WERI-Rb-1 (cell line): Measurements from ENCODE around the gene PHF11.

Experiments used
- DNase-seq: peaks from one replicate; pipeline ENCODE4 v3.0.0-alpha.2; 2020
- H3K27ac ChIP-seq: fragments of 250-450 bp; sonication (Bioruptor Pico); 2 replicates; pipeline ENCODE4 v1.5.1; 2020; ENCODE audit warnings: mild to moderate bottlenecking, moderate library complexity
- H3K27me3 ChIP-seq: fragments of 250-450 bp; sonication (Bioruptor Pico); 2 replicates; pipeline ENCODE4 v1.5.1; 2021; ENCODE audit warnings: mild to moderate bottlenecking, low read depth, moderate library complexity; ENCODE audit not compliant: insufficient read depth, severe bottlenecking
- H3K36me3 ChIP-seq: fragments of 250-450 bp; sonication (Bioruptor Pico); 2 replicates; pipeline ENCODE4 v1.5.1; 2020; ENCODE audit warnings: mild to moderate bottlenecking, moderate library complexity
- H3K4me3 ChIP-seq: 2 replicates; pipeline ENCODE4 v1.5.1; 2011; ENCODE audit warnings: low read depth, mild to moderate bottlenecking, control low read depth, low read length
- H3K9me3 ChIP-seq: fragments of 250-450 bp; sonication (Bioruptor Pico); 2 replicates; pipeline ENCODE4 v1.5.1; 2021; ENCODE audit warnings: mild to moderate bottlenecking, moderate library complexity; ENCODE audit not compliant: severe bottlenecking
- TF ChIP-seq, protein P1 (sequence below): IDR thresholded peaks from 2 replicates; pipeline ENCODE4 v1.5.1; 2011; ENCODE audit warnings: low read depth, mild to moderate bottlenecking, control low read depth, inconsistent platforms, low read length

Gene PHF11

GRCh38 chr13:49499889-49500660, 4.3 kb downstream of the PHF11 start:
- TF ChIP-seq, protein P1, sequence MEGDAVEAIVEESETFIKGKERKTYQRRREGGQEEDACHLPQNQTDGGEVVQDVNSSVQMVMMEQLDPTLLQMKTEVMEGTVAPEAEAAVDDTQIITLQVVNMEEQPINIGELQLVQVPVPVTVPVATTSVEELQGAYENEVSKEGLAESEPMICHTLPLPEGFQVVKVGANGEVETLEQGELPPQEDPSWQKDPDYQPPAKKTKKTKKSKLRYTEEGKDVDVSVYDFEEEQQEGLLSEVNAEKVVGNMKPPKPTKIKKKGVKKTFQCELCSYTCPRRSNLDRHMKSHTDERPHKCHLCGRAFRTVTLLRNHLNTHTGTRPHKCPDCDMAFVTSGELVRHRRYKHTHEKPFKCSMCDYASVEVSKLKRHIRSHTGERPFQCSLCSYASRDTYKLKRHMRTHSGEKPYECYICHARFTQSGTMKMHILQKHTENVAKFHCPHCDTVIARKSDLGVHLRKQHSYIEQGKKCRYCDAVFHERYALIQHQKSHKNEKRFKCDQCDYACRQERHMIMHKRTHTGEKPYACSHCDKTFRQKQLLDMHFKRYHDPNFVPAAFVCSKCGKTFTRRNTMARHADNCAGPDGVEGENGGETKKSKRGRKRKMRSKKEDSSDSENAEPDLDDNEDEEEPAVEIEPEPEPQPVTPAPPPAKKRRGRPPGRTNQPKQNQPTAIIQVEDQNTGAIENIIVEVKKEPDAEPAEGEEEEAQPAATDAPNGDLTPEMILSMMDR: no peak
- Histone ChIP-seq H3K4me3 (no peak overlapping the region), H3K27me3 (no peaks in the 10 kb centered on the region), H3K36me3 (no peaks in the 10 kb centered on the region), H3K9me3 (no peaks in the 10 kb centered on the region), H3K27ac (no peak overlapping the region)
- no peak for DNase-seq

DNA sequence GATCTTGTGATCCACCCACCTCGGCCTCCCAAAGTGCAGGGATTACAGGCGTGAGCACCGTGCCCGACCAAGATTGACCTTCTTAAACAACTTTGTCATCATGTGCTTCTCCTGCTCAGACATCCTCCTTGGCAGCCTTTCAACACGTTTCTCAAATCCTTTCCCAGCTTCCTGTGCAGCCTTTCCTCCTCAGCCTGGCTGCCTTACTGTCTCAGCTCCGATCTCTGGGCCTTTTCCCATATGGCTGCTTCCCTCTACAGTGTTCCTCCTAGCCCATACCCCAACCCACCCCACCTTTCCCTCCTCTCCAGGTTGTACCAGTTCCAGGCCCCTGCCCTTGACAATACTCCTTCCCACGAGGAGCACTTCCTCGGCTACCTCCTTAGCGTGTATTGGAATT, 7.2 kb downstream of the PHF11 start:
- no peaks in the 10 kb centered on the region for H3K9me3 ChIP-seq
- no peaks in the 10 kb centered on the region for H3K27me3 ChIP-seq
- H3K36me3 ChIP-seq: no peaks in the 10 kb centered on the region
- H3K4me3 ChIP-seq: no peak overlapping the region
- DNase-seq: no peak
- H3K27ac ChIP-seq: no peak overlapping the region
- TF ChIP-seq, protein P1: no peak

DNA sequence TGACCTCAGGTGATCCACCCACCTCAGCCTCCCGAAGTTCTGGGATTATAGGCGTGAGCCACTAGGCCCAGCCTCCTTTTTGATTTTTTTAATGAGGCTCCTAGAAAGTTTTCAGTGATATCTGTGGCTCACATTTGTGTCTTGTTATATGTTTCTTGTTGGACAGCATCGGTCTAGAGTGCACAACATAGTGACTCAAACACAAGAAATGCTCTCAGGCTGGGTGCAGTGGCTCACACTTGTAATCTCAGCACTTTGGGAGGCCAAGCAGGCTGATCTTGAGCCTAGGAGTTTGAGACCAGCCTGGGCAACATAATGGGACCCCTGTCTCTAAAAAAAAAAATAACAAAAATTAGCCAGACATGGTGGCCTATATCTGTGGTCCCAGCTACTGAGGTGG, 8.2 kb downstream of the PHF11 start:
- H3K36me3 ChIP-seq: no peaks in the 10 kb centered on the region

GRCh38 chr13:49512578-49512977, 16.8 kb downstream of the PHF11 start:
- H3K9me3 ChIP-seq: no peaks in the 10 kb centered on the region
- H3K36me3 ChIP-seq: no peaks in the 10 kb centered on the region
- TF ChIP-seq, protein P1: no peak

More for the DNA sequence above, 8.2 kb downstream of the PHF11 start:
- Histone ChIP-seq H3K27ac (no peak overlapping the region), H3K27me3 (no peaks in the 10 kb centered on the region), H3K4me3 (no peak overlapping the region), H3K9me3 (no peaks in the 10 kb centered on the region)
- no peak for DNase-seq
- TF ChIP-seq, protein P1: no peak

DNA sequence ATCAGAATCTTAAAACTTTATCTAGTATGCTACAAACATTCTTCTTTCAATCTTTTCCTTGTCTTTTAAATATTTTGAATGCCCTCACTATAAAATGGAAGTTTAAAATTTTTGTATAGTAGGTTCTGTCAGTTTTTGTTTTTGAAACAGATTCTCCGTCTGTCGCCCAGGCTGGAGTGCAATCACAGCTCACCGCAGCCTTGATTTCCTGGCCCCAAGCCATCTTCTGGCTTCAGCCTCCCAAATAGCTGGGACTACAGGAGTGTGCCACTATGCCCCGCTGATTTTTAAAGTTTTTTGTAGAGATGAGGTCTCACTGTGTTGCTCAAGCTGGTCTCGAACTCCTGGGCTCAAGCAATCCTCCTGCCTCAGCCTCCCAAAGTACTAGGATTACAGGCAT, 20.7 kb downstream of the PHF11 start:
- no peaks in the 10 kb centered on the region for H3K9me3 ChIP-seq
- TF ChIP-seq, protein P1: no peak
- no peak for DNase-seq
- no peak overlapping the region for H3K27ac ChIP-seq
- H3K36me3 ChIP-seq: no peaks in the 10 kb centered on the region
- H3K4me3 ChIP-seq: no peak overlapping the region
- no peaks in the 10 kb centered on the region for H3K27me3 ChIP-seq

More at GRCh38 chr13:49512578-49512977, 16.8 kb downstream of the PHF11 start:
- no peak for DNase-seq
- H3K27ac ChIP-seq: no peak overlapping the region
- no peaks in the 10 kb centered on the region for H3K27me3 ChIP-seq
- no peak overlapping the region for H3K4me3 ChIP-seq

DNA sequence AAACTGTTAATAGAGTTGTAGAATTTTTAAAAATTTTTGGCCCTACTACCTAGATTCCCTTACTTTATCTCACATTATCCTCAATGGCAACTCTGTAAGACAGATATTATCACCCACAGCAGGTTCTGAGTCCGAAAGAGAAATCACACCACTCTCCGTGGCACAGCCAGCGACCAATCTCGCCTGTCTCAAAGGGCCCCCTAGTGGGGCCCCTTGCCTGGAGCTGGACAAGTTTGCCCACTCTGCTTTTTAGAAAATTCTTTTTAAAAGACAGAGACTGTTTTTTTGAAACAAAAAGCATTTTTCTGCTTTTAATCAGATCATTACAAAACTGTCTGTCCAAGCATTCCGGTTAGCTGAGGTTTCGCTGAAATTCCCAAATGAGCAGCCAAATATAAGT, 21.7 kb downstream of the PHF11 start:
- Histone ChIP-seq H3K27me3 (no peaks in the 10 kb centered on the region), H3K9me3 (no peaks in the 10 kb centered on the region), H3K4me3 (no peak overlapping the region), H3K36me3 (no peaks in the 10 kb centered on the region), H3K27ac (no peak overlapping the region)
- DNase-seq: no peak
- TF ChIP-seq, protein P1: no peak
